ENCODE results near the gene FAR2.

DNA sequence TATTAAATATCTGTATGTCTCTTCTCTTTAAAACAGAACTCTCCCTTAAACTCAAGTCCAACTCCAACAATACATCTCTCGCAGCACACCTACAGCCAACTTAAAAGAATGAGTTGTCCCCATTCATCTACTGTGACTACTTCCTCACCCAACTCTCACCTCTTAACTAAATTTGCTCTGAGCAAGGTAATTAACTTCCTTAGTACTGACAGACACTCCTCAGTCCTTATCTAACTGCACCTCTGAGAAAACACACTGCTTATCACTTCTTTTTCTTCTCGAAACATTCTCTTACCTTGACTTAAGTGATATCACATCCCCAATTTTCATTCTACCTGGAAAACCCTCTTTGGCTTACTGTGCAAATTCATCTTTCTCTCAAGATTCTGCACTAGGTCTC lies 224.9 kb downstream of the FAR2 start:
- TF ChIP-seq, protein P1, sequence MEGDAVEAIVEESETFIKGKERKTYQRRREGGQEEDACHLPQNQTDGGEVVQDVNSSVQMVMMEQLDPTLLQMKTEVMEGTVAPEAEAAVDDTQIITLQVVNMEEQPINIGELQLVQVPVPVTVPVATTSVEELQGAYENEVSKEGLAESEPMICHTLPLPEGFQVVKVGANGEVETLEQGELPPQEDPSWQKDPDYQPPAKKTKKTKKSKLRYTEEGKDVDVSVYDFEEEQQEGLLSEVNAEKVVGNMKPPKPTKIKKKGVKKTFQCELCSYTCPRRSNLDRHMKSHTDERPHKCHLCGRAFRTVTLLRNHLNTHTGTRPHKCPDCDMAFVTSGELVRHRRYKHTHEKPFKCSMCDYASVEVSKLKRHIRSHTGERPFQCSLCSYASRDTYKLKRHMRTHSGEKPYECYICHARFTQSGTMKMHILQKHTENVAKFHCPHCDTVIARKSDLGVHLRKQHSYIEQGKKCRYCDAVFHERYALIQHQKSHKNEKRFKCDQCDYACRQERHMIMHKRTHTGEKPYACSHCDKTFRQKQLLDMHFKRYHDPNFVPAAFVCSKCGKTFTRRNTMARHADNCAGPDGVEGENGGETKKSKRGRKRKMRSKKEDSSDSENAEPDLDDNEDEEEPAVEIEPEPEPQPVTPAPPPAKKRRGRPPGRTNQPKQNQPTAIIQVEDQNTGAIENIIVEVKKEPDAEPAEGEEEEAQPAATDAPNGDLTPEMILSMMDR (conservative IDR thresholded peaks at IDR 0.05) = no peak
- TF ChIP-seq ZFX (IDR thresholded peaks at IDR 0.05) = no peak
